ENCODE results near the gene TARS1. TPM values are rescaled to one million over a fixed set of nuclear protein-coding genes. Genes with fewer than 3 reads are reported as not detected.

The TARS1 gene
- total RNA-seq, 1 donor from 2014 or later = 320 TPM

DNA sequence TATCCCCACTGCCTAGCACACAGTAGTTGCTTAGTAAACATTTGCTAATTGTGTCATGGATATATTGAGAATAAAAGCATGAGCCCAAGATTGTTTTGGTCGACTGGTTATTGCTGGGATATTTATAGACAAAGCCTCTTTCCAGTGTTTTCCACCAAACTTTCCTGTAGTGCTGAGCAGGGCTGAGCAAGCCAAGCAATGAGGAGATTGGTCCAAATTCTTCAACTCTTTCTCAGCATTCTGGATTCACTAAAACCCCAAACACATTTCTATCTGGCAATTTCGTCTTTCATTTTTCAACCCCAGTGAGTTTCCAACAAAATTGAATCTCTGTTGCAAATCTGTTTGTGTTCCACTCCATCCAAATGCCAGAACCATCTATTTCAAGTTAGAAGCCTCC lies 31.9 kb upstream of the TARS1 start:
- no peak overlapping the region for H3K4me3 ChIP-seq (ENCODE audit: low read depth, low read length)
- H3K27me3 ChIP-seq (ENCODE audit: control insufficient read depth, insufficient read depth, low read length) = no peaks in the 10 kb centered on the region
- DNase-seq (ENCODE audit: low read depth) = no peak
- no peaks in the 10 kb centered on the region for H3K36me3 ChIP-seq (ENCODE audit: control insufficient read depth, insufficient read depth, low read length)
- TF ChIP-seq, protein P1, sequence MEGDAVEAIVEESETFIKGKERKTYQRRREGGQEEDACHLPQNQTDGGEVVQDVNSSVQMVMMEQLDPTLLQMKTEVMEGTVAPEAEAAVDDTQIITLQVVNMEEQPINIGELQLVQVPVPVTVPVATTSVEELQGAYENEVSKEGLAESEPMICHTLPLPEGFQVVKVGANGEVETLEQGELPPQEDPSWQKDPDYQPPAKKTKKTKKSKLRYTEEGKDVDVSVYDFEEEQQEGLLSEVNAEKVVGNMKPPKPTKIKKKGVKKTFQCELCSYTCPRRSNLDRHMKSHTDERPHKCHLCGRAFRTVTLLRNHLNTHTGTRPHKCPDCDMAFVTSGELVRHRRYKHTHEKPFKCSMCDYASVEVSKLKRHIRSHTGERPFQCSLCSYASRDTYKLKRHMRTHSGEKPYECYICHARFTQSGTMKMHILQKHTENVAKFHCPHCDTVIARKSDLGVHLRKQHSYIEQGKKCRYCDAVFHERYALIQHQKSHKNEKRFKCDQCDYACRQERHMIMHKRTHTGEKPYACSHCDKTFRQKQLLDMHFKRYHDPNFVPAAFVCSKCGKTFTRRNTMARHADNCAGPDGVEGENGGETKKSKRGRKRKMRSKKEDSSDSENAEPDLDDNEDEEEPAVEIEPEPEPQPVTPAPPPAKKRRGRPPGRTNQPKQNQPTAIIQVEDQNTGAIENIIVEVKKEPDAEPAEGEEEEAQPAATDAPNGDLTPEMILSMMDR (IDR thresholded peaks at IDR 0.05; ENCODE audit: insufficient read depth, low read length, poor library complexity, severe bottlenecking) = no peak

DNA sequence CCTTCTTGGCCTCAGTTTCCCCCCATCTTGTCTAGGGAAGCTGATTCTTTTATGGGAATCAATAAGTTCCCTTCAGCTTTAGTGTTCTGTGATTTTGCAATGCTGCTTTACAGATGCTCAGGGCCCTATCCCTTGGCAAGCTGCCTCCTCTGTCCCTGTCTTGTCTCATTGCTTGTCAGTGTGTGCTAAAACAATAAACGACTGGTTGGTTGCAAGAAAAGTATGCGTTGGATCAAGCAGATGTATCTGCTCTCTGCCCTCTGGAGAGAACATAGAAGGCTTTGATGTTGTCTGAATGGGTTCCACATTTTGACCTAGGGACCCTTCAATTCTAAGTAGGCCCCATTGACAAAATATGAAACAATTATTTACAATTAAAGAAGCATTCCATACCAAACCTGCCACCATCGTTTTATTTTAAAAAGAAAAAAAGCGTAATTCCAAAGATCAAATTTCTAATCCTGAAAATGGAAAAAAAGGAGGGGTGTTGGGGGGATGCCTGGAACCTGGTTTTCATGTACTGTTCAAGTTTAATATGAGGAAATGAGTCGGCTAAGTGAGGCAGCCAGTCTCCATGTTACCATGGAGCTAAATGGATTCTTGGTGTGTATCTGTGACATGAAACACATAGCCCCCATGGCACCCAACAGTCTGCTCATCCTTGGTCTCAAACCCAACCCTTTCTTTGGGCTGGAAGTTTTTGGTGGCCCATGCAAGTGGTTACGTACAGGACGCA lies 31.2 kb upstream of the TARS1 start:
- no peaks in the 10 kb centered on the region for H3K27me3 ChIP-seq (ENCODE audit: control insufficient read depth, insufficient read depth, low read length)
- no peak overlapping the region for H3K4me3 ChIP-seq (ENCODE audit: low read depth, low read length)
- TF ChIP-seq, protein P1 (IDR thresholded peaks at IDR 0.05; ENCODE audit: insufficient read depth, low read length, poor library complexity, severe bottlenecking) = no peak
- no peak for DNase-seq (ENCODE audit: low read depth)
- no peaks in the 10 kb centered on the region for H3K36me3 ChIP-seq (ENCODE audit: control insufficient read depth, insufficient read depth, low read length)

DNA sequence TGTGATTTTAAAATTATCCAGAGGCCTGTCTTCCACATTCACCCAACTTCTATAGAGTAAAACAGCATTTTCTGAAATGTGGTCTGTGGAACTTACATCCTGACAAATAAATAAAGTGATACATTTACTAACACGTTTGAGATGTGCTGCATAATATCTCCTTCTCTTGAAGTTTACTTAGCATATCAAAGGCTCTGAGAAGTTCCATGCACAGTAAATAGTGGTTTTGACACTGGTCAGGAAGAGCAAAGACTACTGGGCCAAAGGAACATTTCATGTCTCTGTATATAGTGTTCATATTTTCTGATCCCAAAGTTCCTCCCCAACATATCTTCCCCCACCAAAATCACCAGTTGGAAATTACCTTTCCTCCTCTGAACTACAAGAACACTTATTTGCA lies 30.5 kb upstream of the TARS1 start:
- Histone ChIP-seq H3K36me3 (ENCODE audit: control insufficient read depth, insufficient read depth, low read length) (no peaks in the 10 kb centered on the region), H3K4me3 (ENCODE audit: low read depth, low read length) (no peak overlapping the region), H3K27me3 (ENCODE audit: control insufficient read depth, insufficient read depth, low read length) (no peaks in the 10 kb centered on the region)
- TF ChIP-seq, protein P1 (IDR thresholded peaks at IDR 0.05; ENCODE audit: insufficient read depth, low read length, poor library complexity, severe bottlenecking) = no peak
- DNase-seq (ENCODE audit: low read depth) = no peak

DNA sequence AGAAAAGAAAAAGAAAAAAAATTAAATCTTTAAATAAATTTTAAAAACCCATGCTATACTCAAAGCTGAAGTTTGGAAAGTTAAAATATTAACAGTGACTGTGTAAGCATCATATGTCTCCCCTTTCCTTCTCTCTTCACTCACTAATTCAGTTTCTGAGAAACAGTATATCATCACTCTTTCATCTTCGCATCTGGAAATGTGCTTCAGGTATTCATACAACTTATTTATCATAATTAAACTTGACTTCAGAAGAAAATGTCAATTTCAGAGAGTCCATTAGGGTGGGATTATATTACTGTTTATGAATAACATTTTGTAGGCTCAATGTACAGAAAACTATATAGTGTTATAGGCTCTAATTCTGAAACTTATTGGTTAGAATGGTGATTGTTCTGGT lies 29.3 kb upstream of the TARS1 start:
- TF ChIP-seq, protein P1 (IDR thresholded peaks at IDR 0.05; ENCODE audit: insufficient read depth, low read length, poor library complexity, severe bottlenecking) = no peak
- DNase-seq (ENCODE audit: low read depth) = no peak
- Histone ChIP-seq H3K27me3 (ENCODE audit: control insufficient read depth, insufficient read depth, low read length) (no peaks in the 10 kb centered on the region), H3K36me3 (ENCODE audit: control insufficient read depth, insufficient read depth, low read length) (no peaks in the 10 kb centered on the region), H3K4me3 (ENCODE audit: low read depth, low read length) (no peak overlapping the region)

DNA sequence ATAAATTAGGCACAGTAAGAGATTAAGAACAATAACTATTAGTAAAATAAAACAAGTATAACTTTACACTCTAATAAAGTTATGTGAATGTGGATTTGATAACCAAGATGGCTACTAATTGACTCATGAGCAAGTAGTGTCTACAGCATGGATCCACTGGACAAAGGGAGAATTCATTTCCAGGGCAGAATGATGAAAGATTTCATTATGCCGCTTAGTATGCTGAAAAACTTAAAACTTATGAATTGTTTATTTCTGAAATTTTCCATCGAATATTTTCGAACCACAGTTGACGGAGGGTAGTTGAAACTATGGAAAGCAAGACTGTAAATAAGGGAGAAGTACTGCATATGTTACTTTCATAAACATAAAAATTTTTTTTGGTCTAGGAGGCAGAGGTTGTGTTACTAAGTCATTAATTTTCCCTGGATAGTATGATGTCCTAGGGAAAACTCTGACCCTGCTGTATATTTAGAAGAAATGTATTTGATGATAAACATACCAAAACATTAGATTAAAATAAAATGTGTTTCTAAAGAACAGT lies 24.9 kb upstream of the TARS1 start:
- Histone ChIP-seq H3K4me3 (ENCODE audit: low read depth, low read length) (no peak overlapping the region), H3K36me3 (ENCODE audit: control insufficient read depth, insufficient read depth, low read length) (no peaks in the 10 kb centered on the region), H3K27me3 (ENCODE audit: control insufficient read depth, insufficient read depth, low read length) (no peaks in the 10 kb centered on the region)
- DNase-seq (ENCODE audit: low read depth) = no peak
- TF ChIP-seq, protein P1 (IDR thresholded peaks at IDR 0.05; ENCODE audit: insufficient read depth, low read length, poor library complexity, severe bottlenecking) = no peak

DNA sequence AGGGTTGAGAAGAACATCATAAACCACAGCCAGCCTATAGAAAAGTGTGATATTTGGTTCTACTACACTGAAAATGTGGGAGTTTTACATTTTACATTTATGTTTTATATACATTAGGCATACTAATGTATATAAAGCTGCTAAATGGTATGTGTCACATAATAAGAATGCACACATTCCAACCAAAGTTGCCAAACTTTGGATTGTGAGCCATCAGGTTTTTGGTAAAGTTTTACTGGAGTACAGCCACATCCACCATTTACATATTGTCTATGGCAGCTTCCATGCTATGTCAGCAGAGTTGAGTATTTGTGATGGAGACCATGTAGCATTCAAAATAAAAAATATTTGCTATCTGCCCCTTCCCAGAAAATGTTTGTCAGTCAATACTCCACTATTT lies 23.1 kb upstream of the TARS1 start:
- no peak for DNase-seq (ENCODE audit: low read depth)
- H3K27me3 ChIP-seq (ENCODE audit: control insufficient read depth, insufficient read depth, low read length) = no peaks in the 10 kb centered on the region
- H3K36me3 ChIP-seq (ENCODE audit: control insufficient read depth, insufficient read depth, low read length) = no peaks in the 10 kb centered on the region
- TF ChIP-seq, protein P1 (IDR thresholded peaks at IDR 0.05; ENCODE audit: insufficient read depth, low read length, poor library complexity, severe bottlenecking) = no peak
- H3K4me3 ChIP-seq (ENCODE audit: low read depth, low read length) = no peak overlapping the region
